KMS-11 (cell line): ENCODE results near the gene BLOC1S1.
A peak's percentile ranks its signal among the peaks of the same experiment; 100 is the strongest.

Source experiments
- H2AFZ ChIP-seq: fragments of 200-600 bp; sonication (generic); 2 replicates; pipeline ENCODE4 v1.6.1; 2016; ENCODE audit warnings: antibody characterized with exemption, mixed run types, low read depth
- H3K27ac ChIP-seq: fragments of 200-600 bp; sonication (generic); 2 replicates; pipeline ENCODE4 v1.6.1; 2016; ENCODE audit warnings: mild to moderate bottlenecking, mixed run types
- H3K27me3 ChIP-seq: fragments of 200-600 bp; sonication (generic); 2 replicates; pipeline ENCODE4 v1.6.1; 2017; ENCODE audit warnings: mild to moderate bottlenecking, low read depth, mixed run types, moderate library complexity; ENCODE audit not compliant: insufficient read depth
- H3K36me3 ChIP-seq: fragments of 200-600 bp; sonication (generic); 2 replicates; pipeline ENCODE4 v1.6.1; 2017; ENCODE audit warnings: mild to moderate bottlenecking, mixed run types; ENCODE audit not compliant: insufficient read depth
- H3K4me1 ChIP-seq: fragments of 200-600 bp; sonication (generic); 2 replicates; pipeline ENCODE4 v1.6.1; 2016; ENCODE audit warnings: mild to moderate bottlenecking, low read depth, mixed run types; ENCODE audit not compliant: poor library complexity, severe bottlenecking
- H3K4me2 ChIP-seq: fragments of 200-600 bp; sonication (generic); 2 replicates; pipeline ENCODE4 v1.7.0; 2016; ENCODE audit warnings: mild to moderate bottlenecking, mixed run types
- H3K4me3 ChIP-seq: fragments of 200-600 bp; sonication (generic); IDR thresholded peaks from 2 replicates; pipeline ENCODE4 v1.6.1; 2017; ENCODE audit warnings: low read depth, low read length, mixed read lengths; ENCODE audit not compliant: insufficient read depth
- H3K79me2 ChIP-seq: fragments of 200-600 bp; sonication (generic); 2 replicates; pipeline ENCODE4 v1.6.1; 2016; ENCODE audit warnings: low read depth, mixed run types; ENCODE audit not compliant: insufficient read depth
- H3K9ac ChIP-seq: fragments of 200-600 bp; sonication (generic); 2 replicates; pipeline ENCODE4 v1.6.1; 2016; ENCODE audit warnings: mild to moderate bottlenecking, mixed run types
- H4K20me1 ChIP-seq: fragments of 200-600 bp; sonication (generic); 2 replicates; pipeline ENCODE4 v1.6.1; 2016; ENCODE audit warnings: mild to moderate bottlenecking, mixed run types; ENCODE audit not compliant: insufficient read depth
- CTCF ChIP-seq: fragments of 200-600 bp; sonication (generic); conservative IDR thresholded peaks from 2 replicates; pipeline ENCODE4 v1.6.1; 2017; ENCODE audit warnings: low read depth, mild to moderate bottlenecking, antibody characterized with exemption, low read length, moderate library complexity, mixed read lengths

BLOC1S1 gene

GRCh38 chr12:55715833-55716581, at the start of gene BLOC1S1:
Gene BLOC1S1, plus strand, starts transcription at chr12:55716046. Its CDS starts 6 bp downstream, at chr12:55716052.
- no peaks in the 10 kb centered on the region for H3K36me3 ChIP-seq
- peak within 1 kb of the TSS; percentile 90 for H3K4me3 ChIP-seq
- H3K27ac ChIP-seq, result peak within 1 kb of the TSS; percentile 54
- peak within 1 kb of the TSS; percentile 45; the same call in 1 of the 2 replicates for H3K9ac ChIP-seq
- H3K4me1 ChIP-seq, result peaks cover 39% of the 10 kb centered on the region
- no peaks in the 10 kb centered on the region for H4K20me1 ChIP-seq
- H2AFZ ChIP-seq, result peak within 1 kb of the TSS; percentile 93
- H3K27me3 ChIP-seq, result peaks cover 19% of the 10 kb centered on the region; the same call in 1 of the 2 replicates
- H3K79me2 ChIP-seq, result peaks cover 10% of the 10 kb centered on the region; the same call in 1 of the 2 replicates
- TF ChIP-seq CTCF, result peak; percentile 21
- H3K4me2 ChIP-seq, result peak within 1 kb of the TSS; percentile 77

GRCh38 chr12:55666508-55666907, 49.3 kb upstream of the BLOC1S1 start:
- no peaks in the 10 kb centered on the region for H4K20me1 ChIP-seq
- no peak overlapping the region for H3K4me2 ChIP-seq
- no peaks in the 10 kb centered on the region for H3K79me2 ChIP-seq
- no peaks in the 10 kb centered on the region for H3K4me1 ChIP-seq
- no peaks in the 10 kb centered on the region for H3K27me3 ChIP-seq
- H3K4me3 ChIP-seq, result no peak overlapping the region
- no peaks in the 10 kb centered on the region for H3K36me3 ChIP-seq
- H3K9ac ChIP-seq, result no peak overlapping the region
- H2AFZ ChIP-seq, result no peak overlapping the region
- no peak overlapping the region for H3K27ac ChIP-seq
- no peak for TF ChIP-seq CTCF

DNA sequence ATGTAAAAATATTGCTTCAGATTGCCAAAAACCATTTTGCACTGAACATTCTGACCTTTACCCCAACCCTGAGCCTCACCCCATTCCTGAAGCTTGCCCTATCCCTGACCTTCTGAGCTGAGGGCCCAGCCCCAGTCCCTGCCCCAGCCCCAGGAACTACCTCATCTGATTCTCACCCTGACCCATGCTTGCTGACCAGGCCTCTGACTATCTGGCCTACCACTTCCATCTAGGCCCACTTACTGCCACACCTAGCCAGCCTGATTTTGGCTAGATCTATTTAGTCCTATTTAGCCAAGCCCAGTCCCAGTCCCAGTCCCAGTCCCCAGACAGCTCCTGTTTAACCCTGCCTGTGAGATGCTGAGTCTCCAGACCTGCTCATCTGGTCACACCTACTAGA, 45.6 kb upstream of the BLOC1S1 start:
- Histone ChIP-seq H3K4me3 (no peak overlapping the region), H2AFZ (no peak overlapping the region), H3K4me1 (no peaks in the 10 kb centered on the region), H4K20me1 (no peaks in the 10 kb centered on the region), H3K27me3 (no peaks in the 10 kb centered on the region), H3K36me3 (no peaks in the 10 kb centered on the region), H3K27ac (no peak overlapping the region), H3K4me2 (no peak overlapping the region), H3K9ac (no peak overlapping the region), H3K79me2 (no peaks in the 10 kb centered on the region)
- TF ChIP-seq CTCF, result no peak

GRCh38 chr12:55671746-55672145, 44.1 kb upstream of the BLOC1S1 start:
- Histone ChIP-seq H2AFZ (no peak overlapping the region), H3K36me3 (no peaks in the 10 kb centered on the region), H3K4me1 (no peaks in the 10 kb centered on the region), H3K4me3 (no peak overlapping the region), H3K79me2 (no peaks in the 10 kb centered on the region), H3K4me2 (no peak overlapping the region), H3K27me3 (no peaks in the 10 kb centered on the region), H3K9ac (no peak overlapping the region), H4K20me1 (no peaks in the 10 kb centered on the region), H3K27ac (no peak overlapping the region)
- TF ChIP-seq CTCF, result no peak
